ENCODE measurements around the gene RTRAF. TPM values are rescaled to one million over a fixed set of nuclear protein-coding genes. Genes with fewer than 3 reads are reported as not detected.

The RTRAF gene
- total and polyA plus RNA-seq, 2 of the 8 experiments (the other 6 are each of a cell fraction or from before 2014, with no cell fraction given) = 149 to 359 TPM

DNA sequence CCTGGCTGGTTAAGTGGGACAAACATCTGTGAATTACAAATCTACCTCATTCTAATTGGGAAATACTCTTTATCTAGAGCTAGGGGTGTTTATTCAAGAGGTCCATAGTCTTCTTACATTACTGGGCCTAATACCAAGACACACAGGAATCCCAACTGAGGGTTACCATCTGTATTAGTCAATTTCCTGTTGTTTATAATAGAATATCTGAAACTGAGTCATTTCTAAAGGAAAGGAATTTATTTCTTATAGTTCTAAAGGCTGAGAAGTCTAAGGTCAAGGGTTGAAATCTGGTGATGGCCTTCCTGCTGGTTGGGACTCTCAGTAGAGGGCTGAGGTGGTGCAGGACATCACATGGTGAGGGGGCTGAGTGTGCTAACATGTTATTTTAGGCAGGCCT is 36.0 kb downstream of the RTRAF start:
- no peak overlapping the region for H3K18ac ChIP-seq (ENCODE audit: extremely low read depth, low read length)
- H3K9me3 ChIP-seq (ENCODE audit: insufficient read depth in 2 of 2, low read depth in 1 of 2, low read length in 1 of 2) = no peaks in the 10 kb centered on the region
- peaks cover 0 to 6% (median 4%) of the 10 kb centered on the region in 4 experiments; a peak in 2 of 7 replicates for H3K4me1 ChIP-seq (replicated peaks in 1 of 4; ENCODE audit: control insufficient read depth in 3 of 4, insufficient read depth in 4 of 4, low read length in 3 of 4)
- H4K20me1 ChIP-seq (replicated peaks in 1 of 2; ENCODE audit: control insufficient read depth in 1 of 2, insufficient read depth in 2 of 2, low read length in 2 of 2) = no peaks in the 10 kb centered on the region
- H2AFZ ChIP-seq (ENCODE audit: low read length) = no peak overlapping the region
- H4K5ac ChIP-seq (ENCODE audit: insufficient read length, low read depth, low read length) = no peak overlapping the region
- H2AK5ac ChIP-seq (ENCODE audit: low read depth, low read length) = no peak overlapping the region
- H2BK20ac ChIP-seq (ENCODE audit: low read length) = no peak overlapping the region
- peaks cover 2% of the 10 kb centered on the region; the same call in 1 of the 2 replicates for H3K79me1 ChIP-seq (ENCODE audit: low read depth, low read length)
- no peaks in the 10 kb centered on the region for H3K27me3 ChIP-seq (replicated peaks in 1 of 4; ENCODE audit: control insufficient read depth in 3 of 4, extremely low read depth in 1 of 4, insufficient read depth in 3 of 4, low read length in 3 of 4)
- H3K23ac ChIP-seq (ENCODE audit: insufficient read length) = no peak overlapping the region
- no peak overlapping the region for H2BK5ac ChIP-seq (ENCODE audit: low read depth, low read length)
- no peak for FAIRE-seq
- H2BK15ac ChIP-seq (ENCODE audit: low read length) = no peak overlapping the region
- no peak overlapping the region for H3K4me3 ChIP-seq (ENCODE audit: extremely low read depth in 1 of 4, insufficient read depth in 2 of 4, low read depth in 3 of 4, low read length in 4 of 4)
- no peak overlapping the region for H3K14ac ChIP-seq (ENCODE audit: insufficient read length)
- no peak overlapping the region for H4K8ac ChIP-seq (ENCODE audit: extremely low read depth, insufficient read depth, low read length)
- no peak overlapping the region for H2BK120ac ChIP-seq (replicated peaks; ENCODE audit: low read depth, low read length)
- H3K79me2 ChIP-seq (ENCODE audit: control insufficient read depth in 1 of 2, insufficient read depth in 2 of 2, low read length in 2 of 2) = no peaks in the 10 kb centered on the region
- H3K23me2 ChIP-seq (ENCODE audit: low read depth, low read length) = no peaks in the 10 kb centered on the region
- H3K4ac ChIP-seq (replicated peaks; ENCODE audit: insufficient read length, low read depth, low read length) = no peak overlapping the region
- no peak overlapping the region for H3K27ac ChIP-seq (ENCODE audit: low read depth, low read length)
- no peak overlapping the region for H3K9ac ChIP-seq (replicated peaks in 1 of 4; ENCODE audit: extremely low read depth in 1 of 4, low read depth in 3 of 4, low read length in 3 of 4)
- no peak overlapping the region for H2BK12ac ChIP-seq (ENCODE audit: low read depth, low read length)
- CTCF ChIA-PET (ENCODE audit: partially characterized antibody) = interaction anchor here (0.9 to 3.9 kb wide), 6 partner anchors 10 to 106 kb away, joined by 3 to 25 read pairs (median 6); no protein-coding TSS in a partner anchor
- H4K91ac ChIP-seq (replicated peaks; ENCODE audit: insufficient read length, low read length) = no peak overlapping the region
- H3K4me2 ChIP-seq (ENCODE audit: insufficient read depth in 1 of 2, low read depth in 2 of 2, low read length in 2 of 2) = no peak overlapping the region
- POLR2A ChIA-PET (ENCODE audit: partially characterized antibody) = no interaction called here
- H3K36me3 ChIP-seq (ENCODE audit: control insufficient read depth in 2 of 4, insufficient read depth in 4 of 4, low read length in 3 of 4) = no peaks in the 10 kb centered on the region
- H3K56ac ChIP-seq (replicated peaks; ENCODE audit: insufficient read length, low read depth, low read length) = no peak overlapping the region
- DNase-seq (ENCODE audit: low read depth in 1 of 2, low spot score in 2 of 2) = no peak
- no peak for TF ChIP-seq JUND (IDR thresholded peaks at IDR 0.05; ENCODE audit: low read length)
- TF ChIP-seq YY1 (IDR thresholded peaks at IDR 0.05; ENCODE audit: low read depth, low read length) = no peak
- no peak for TF ChIP-seq SP4 (IDR thresholded peaks at IDR 0.05; ENCODE audit: low read length)
- TF ChIP-seq RBBP5 (IDR thresholded peaks at IDR 0.05; ENCODE audit: borderline replicate concordance, low read depth, low read length) = no peak
- TF ChIP-seq SIRT6 (IDR thresholded peaks at IDR 0.05; ENCODE audit: low read length) = no peak
- TF ChIP-seq, protein P1, sequence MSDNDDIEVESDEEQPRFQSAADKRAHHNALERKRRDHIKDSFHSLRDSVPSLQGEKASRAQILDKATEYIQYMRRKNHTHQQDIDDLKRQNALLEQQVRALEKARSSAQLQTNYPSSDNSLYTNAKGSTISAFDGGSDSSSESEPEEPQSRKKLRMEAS (IDR thresholded peaks at IDR 0.05) = no peak
- TF ChIP-seq, protein P2, sequence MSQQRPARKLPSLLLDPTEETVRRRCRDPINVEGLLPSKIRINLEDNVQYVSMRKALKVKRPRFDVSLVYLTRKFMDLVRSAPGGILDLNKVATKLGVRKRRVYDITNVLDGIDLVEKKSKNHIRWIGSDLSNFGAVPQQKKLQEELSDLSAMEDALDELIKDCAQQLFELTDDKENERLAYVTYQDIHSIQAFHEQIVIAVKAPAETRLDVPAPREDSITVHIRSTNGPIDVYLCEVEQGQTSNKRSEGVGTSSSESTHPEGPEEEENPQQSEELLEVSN (IDR thresholded peaks at IDR 0.05) = no peak
- TF ChIP-seq MAFK (IDR thresholded peaks at IDR 0.05; ENCODE audit: low read depth, low read length) = no peak
- TF ChIP-seq RNF2 (IDR thresholded peaks at IDR 0.05; ENCODE audit: borderline replicate concordance, low read depth, low read length, missing control alignments, poor library complexity, severe bottlenecking) = no peak
- no peak for TF ChIP-seq BCL11A (IDR thresholded peaks at IDR 0.05; ENCODE audit: low read depth in 2 of 2, low read length in 2 of 2)
- no peak for TF ChIP-seq TEAD4 (IDR thresholded peaks at IDR 0.05; ENCODE audit: low read depth, low read length)
- TF ChIP-seq TAF7 (optimal IDR thresholded peaks at IDR 0.05; ENCODE audit: borderline replicate concordance, low read depth, low read length) = no peak
- TF ChIP-seq ASH2L (IDR thresholded peaks at IDR 0.05; ENCODE audit: low read length) = no peak

Data from H1 (cell line).